Activated CD8-positive, alpha-beta memory T cell treated with anti-CD3 and anti-CD28 coated beads, Interleukin-2, amount 10 ng/mL, durations not matched to agents 7 days and 5 days (primary cell): Measurements from ENCODE around the gene ITPK1. TPM values are rescaled to one million over a fixed set of nuclear protein-coding genes. Genes with fewer than 3 reads are reported as not detected.

Experiments
- ATAC-seq: fragments of 150-1000 bp; cut with Tn5 transposase; one replicate; pipeline ENCODE4 v1.10.0; 2021; ENCODE audit warnings: moderate library complexity
- CTCF ChIA-PET: fragments of 350-600 bp; sonication (Branson Sonifier 250); formaldehyde crosslinking; loops from one replicate; lab custom pipeline; 2021; ENCODE audit warnings: antibody characterized with exemption; lab: Charles Lee
- DNase-seq: peaks from one replicate; pipeline ENCODE4 v3.0.0-alpha.2; 2020
- H3K27ac Mint-ChIP-seq: one replicate; pipeline ENCODE4 v1.8.0; 2021; ENCODE audit warnings: mild to moderate bottlenecking, mixed read lengths
- H3K27me3 Mint-ChIP-seq: one replicate; pipeline ENCODE4 v1.8.0; 2021; ENCODE audit warnings: mixed read lengths
- H3K36me3 Mint-ChIP-seq: one replicate; pipeline ENCODE4 v1.8.0; 2021; ENCODE audit warnings: mild to moderate bottlenecking, mixed read lengths
- H3K4me1 Mint-ChIP-seq: one replicate; pipeline ENCODE4 v1.8.0; 2021; ENCODE audit warnings: mixed read lengths
- H3K4me3 Mint-ChIP-seq: one replicate; pipeline ENCODE4 v1.8.0; 2021; ENCODE audit warnings: mild to moderate bottlenecking, moderate library complexity, mixed read lengths
- H3K9me3 Mint-ChIP-seq: one replicate; pipeline ENCODE4 v1.8.0; 2022; ENCODE audit warnings: low read depth, mixed read lengths
- total RNA-seq, 2 experiments: library from RNA; stranded (reverse); gene quantifications; one replicate each; pipeline ENCODE4 v1.2.3, GENCODE V29; 2021

Gene ITPK1
- total RNA-seq, 2 experiments from 2014 or later: 96.1 to 103 TPM

DNA sequence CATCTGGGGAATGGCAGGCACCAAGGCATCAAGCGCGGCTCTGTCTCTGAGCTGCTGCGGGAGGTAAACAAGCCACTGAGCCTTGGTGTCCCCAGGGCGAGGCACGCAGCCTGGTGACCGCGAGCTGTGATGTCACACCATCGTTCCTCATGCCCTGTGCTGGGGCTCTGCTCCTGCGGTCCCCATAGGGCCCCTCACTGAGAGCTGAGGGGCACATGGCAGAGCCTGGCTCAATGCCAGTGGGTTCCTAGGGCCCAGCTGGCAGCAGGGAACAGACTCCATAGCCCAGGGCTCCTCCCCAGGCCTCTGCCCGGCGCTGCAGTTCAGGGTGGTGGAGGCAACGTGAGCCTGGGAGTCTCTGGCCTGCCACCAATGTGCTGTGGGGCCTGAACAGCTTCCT lies 170.2 kb downstream of the ITPK1 start:
- Mint-ChIP-seq H3K9me3 (no peaks in the 10 kb centered on the region), H3K4me1 (no peaks in the 10 kb centered on the region), H3K27me3 (no peaks in the 10 kb centered on the region), H3K36me3 (peaks cover 2% of the 10 kb centered on the region), H3K4me3 (no peak overlapping the region), H3K27ac (no peak overlapping the region)
- CTCF ChIA-PET: no interaction called here
- no peak for DNase-seq
- no peak for ATAC-seq

DNA sequence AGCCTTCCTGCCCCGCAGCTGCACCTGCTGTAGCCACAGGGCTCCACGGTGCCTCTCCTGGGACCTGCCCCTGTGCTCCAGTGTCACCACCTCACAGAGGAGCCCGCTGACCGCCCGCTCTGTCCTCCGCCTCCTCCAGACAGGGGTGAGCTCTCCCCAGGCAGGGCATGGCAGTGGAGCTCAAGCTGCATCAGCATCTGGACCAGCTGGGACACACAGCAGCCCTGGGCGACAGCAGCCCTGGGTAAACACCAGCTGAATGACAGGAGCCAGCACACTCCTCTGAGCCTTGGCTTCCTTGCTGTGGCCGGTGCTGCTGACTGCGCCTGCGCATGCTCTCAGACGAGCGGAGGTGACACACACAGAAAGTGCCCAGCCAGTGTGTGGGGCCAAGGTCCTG lies 170.7 kb downstream of the ITPK1 start:
- no peak overlapping the region for H3K4me3 Mint-ChIP-seq
- H3K4me1 Mint-ChIP-seq: no peaks in the 10 kb centered on the region
- CTCF ChIA-PET: interaction anchor here (1.8 kb wide), 1 partner anchor 10 kb away, joined by 6 read pairs; no protein-coding TSS in a partner anchor
- DNase-seq (no peak), ATAC-seq (no peak)
- no peak overlapping the region for H3K27ac Mint-ChIP-seq
- no peaks in the 10 kb centered on the region for H3K27me3 Mint-ChIP-seq
- no peaks in the 10 kb centered on the region for H3K9me3 Mint-ChIP-seq
- H3K36me3 Mint-ChIP-seq: peaks cover 1% of the 10 kb centered on the region

DNA sequence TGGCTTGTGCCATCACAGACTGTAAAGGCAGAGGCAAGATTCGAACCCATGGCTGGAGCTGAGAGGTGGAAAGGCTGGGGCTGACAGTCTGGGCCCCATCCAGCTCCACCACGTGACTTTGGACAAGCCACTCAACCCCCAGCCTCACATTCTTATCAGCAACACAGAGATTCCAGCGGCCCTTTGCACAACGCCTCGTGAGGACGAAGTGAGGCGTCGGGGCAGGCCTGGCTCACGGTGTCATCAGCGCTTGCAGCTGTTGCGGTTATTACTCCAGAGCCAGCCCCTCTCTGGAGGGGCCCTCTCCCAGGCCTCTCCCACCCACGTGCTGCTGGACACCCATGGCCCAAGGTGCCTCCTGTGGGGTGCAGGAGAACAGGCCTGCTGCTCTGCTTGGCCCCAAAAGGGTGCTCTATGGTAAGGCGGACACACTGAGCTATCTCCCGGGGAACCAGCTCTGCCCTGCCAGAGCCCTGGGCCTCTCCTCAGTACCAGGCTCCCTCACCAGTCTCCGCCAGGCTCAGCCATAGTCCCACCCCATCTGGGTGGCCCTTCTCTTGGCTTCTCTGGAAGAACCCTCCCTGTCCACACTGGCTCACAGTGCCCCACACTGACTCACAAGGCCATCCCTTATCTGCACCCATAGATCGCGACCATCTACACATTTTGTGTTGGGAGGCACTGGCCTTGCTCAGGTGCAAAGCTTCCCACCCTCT lies 171.7 kb downstream of the ITPK1 start:
- no peaks in the 10 kb centered on the region for H3K4me1 Mint-ChIP-seq
- CTCF ChIA-PET: interaction anchor here (1.8 kb wide), 1 partner anchor 11 kb away, joined by 6 read pairs; no protein-coding TSS in a partner anchor
- H3K4me3 Mint-ChIP-seq: no peak overlapping the region
- no peaks in the 10 kb centered on the region for H3K27me3 Mint-ChIP-seq
- DNase-seq (no peak), ATAC-seq (no peak)
- no peaks in the 10 kb centered on the region for H3K36me3 Mint-ChIP-seq
- no peaks in the 10 kb centered on the region for H3K9me3 Mint-ChIP-seq
- H3K27ac Mint-ChIP-seq: no peak overlapping the region

DNA sequence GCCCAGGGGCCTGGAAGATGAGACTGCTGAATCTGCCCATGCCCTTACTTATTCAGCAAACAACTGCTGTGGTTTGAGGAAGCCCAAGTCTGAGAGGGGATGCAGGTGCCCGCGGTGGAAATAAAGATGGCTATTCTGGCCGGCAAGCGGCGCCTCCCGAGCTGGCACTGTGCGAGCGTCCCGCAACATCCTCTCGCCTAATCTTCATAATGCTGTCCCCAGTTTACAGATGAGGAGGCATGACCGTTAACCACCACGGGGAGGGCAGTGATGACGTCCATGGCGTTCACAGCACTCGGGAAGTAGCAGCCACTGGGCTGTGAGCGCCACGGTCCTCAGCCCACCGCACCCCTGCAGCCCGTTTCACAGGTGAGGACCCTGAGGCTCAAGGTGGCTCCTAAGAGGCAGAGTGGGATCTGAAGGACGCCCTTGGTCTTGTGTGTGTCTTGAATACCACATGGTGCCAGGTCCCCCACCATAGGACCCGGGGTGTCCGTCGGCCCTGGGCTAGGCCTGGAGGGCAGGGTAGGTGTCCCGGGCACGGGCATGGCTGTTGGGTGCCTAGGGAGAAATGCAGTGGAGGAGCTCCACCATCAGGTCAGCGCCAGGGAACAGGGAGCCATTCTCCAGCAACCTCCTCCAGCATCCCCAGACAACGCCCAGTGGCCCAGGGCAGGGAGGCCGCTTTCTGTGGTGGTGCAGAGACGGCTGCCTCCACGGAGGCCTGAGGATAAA lies 172.6 kb downstream of the ITPK1 start:
- Mint-ChIP-seq H3K4me1 (no peaks in the 10 kb centered on the region), H3K4me3 (no peak overlapping the region), H3K9me3 (no peaks in the 10 kb centered on the region), H3K27ac (no peak overlapping the region), H3K36me3 (no peaks in the 10 kb centered on the region), H3K27me3 (no peaks in the 10 kb centered on the region)
- ATAC-seq (no peak), DNase-seq (no peak)
- CTCF ChIA-PET: interaction anchor here (1.8 kb wide), 1 partner anchor 12 kb away, joined by 6 read pairs; no protein-coding TSS in a partner anchor

DNA sequence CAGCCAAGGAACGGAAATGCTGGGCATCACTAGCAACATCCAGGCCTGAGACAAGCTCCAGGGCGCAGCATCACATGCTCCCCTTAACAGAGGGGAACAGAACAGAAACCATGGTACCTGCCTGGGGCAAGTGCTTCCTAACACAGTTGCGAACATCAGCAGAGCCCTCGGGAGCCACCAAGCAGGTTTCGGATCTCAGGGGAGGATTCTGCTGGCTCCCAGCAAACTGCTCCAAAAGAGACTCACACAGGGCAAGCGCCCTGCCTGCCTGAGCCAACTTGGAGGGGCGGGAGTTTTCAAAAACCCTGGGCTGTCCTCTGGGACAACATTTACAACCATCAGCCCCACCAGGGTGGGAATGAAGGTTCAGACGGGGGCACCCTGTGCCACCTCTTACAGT lies 173.1 kb downstream of the ITPK1 start:
- H3K27me3 Mint-ChIP-seq: no peaks in the 10 kb centered on the region
- H3K27ac Mint-ChIP-seq: no peak overlapping the region
- H3K9me3 Mint-ChIP-seq: no peaks in the 10 kb centered on the region
- CTCF ChIA-PET: no interaction called here
- DNase-seq (no peak), ATAC-seq (no peak)
- H3K4me1 Mint-ChIP-seq: no peaks in the 10 kb centered on the region
- H3K4me3 Mint-ChIP-seq: no peak overlapping the region
- H3K36me3 Mint-ChIP-seq: no peaks in the 10 kb centered on the region

DNA sequence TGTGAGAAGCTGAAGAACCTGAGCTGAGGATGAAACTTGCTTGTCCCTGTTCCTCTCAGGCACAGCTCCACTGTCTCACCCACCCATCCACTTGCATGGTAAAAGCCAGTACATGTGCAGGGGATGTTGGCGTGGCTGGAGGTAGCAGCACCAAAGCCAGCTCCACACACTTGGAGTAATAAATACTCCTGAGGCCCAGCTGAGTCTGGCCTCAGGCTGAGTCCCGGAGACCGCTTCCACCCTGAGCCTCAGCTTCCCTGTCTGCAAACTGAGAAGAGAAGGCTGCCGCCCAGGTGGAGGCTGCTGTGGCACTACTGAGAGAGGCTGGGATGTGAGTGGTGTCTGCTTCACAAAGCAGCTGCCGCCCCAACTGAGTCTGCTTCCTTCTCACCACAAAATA lies 173.6 kb downstream of the ITPK1 start:
- CTCF ChIA-PET: no interaction called here
- no peaks in the 10 kb centered on the region for H3K36me3 Mint-ChIP-seq
- no peak overlapping the region for H3K27ac Mint-ChIP-seq
- no peaks in the 10 kb centered on the region for H3K27me3 Mint-ChIP-seq
- no peaks in the 10 kb centered on the region for H3K4me1 Mint-ChIP-seq
- H3K9me3 Mint-ChIP-seq: no peaks in the 10 kb centered on the region
- DNase-seq: no peak
- no peak for ATAC-seq
- H3K4me3 Mint-ChIP-seq: no peak overlapping the region

DNA sequence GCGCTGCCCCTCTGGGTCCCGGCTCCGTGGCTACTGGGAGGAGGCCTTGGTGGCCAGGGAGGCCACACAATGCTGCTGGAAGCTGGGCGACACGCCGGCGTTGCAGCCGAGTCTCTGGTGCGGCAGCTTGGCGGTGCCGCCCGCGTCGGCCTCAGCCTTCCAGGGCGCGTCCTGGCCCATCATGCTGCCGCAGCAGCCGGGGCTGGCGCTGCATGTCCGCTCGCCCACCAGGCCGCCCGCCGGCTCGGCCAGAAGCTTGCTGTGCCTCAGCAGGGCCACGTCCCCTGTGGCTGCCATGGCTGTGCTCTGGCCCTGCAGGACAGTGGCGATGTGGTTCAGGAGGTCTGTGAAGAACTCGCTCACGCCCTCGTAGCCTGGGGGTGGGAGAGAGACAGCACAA lies 174.2 kb downstream of the ITPK1 start:
- Mint-ChIP-seq H3K4me1 (no peaks in the 10 kb centered on the region), H3K27me3 (no peaks in the 10 kb centered on the region), H3K9me3 (no peaks in the 10 kb centered on the region), H3K27ac (no peak overlapping the region), H3K4me3 (no peak overlapping the region), H3K36me3 (no peaks in the 10 kb centered on the region)
- CTCF ChIA-PET: no interaction called here
- ATAC-seq (no peak), DNase-seq (no peak)

DNA sequence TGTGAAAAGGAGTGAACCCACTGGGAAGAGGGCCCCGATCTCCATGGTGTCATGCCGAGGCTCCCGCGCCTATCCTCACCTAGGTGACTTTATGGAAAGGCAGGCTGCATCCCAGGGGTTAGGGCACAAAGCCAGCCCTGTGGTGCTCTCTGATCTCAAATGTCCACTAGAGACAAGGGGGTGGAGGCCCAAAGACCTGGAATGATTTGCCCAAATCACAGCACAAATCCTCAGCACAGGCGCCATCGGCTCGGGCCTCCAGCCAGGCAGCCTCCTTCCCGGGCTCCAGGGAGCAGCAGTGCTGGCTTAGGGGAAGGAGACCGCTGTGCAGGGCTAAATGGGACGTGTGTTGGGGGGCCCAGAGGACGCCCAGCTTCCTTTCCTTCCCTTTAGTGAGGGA lies 175.2 kb downstream of the ITPK1 start:
- Mint-ChIP-seq H3K4me3 (no peak overlapping the region), H3K4me1 (no peaks in the 10 kb centered on the region), H3K27ac (no peak overlapping the region), H3K9me3 (no peaks in the 10 kb centered on the region), H3K27me3 (no peaks in the 10 kb centered on the region), H3K36me3 (no peaks in the 10 kb centered on the region)
- CTCF ChIA-PET: no interaction called here
- DNase-seq (no peak), ATAC-seq (no peak)

DNA sequence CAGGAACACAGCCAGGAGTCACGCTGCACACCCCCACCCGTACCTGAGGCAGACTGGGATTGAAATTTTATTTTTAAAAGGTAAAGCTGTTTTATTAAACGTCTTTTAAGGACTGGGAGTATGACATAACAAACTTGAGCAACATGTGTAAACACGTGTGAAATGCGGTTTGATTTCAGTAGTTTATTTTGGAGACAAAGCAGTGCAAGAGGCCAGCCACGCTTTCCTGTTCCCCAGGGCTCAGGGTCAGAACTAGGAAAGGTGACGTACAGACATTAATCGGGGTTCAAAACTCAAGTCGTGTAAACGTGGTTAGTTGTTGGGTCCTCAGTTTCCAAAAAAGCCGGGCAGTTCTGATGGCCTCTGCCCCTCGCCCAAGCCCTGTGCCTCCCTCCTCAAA lies 176.0 kb downstream of the ITPK1 start:
- DNase-seq (no peak), ATAC-seq (no peak)
- Mint-ChIP-seq H3K9me3 (no peaks in the 10 kb centered on the region), H3K4me3 (no peak overlapping the region), H3K4me1 (no peaks in the 10 kb centered on the region), H3K27me3 (no peaks in the 10 kb centered on the region), H3K36me3 (no peaks in the 10 kb centered on the region), H3K27ac (no peak overlapping the region)
- CTCF ChIA-PET: no interaction called here

DNA sequence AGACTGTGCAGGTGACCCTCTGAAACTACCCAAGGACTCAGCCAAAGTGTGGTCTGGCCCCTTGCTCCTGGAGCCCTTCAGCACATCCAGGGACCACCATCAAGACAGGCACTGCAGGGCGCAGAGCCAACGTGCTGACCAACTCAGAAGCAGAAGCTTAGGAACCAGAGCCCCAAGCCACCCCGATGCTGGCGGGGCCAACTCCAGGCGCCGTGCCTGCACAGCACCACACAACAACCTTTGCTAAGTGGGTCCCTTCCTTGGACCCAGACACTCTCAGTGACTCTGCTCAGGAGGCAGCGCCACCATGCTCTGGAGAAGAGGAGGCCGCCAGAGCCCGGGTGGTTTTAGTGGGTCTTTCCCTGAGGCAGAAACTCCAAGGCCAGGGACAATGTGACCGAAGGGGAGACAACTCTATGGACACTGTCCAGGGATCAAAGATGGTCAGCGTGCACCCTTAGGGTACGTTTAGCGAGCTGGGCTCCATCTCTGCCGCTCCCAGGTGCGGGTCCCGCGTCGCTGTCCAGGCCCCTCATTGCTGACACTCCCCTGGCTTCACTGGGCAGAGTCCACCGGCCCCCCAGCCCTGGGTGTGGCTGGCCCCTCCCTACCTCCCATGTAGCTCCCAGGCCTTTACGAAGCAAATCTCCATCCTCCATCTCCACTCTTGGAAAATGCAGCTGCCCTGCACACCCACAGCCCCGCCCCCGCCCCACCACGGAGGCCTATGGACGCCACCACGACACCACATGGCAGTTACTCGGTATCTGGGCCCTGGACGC lies 176.6 kb downstream of the ITPK1 start:
- Mint-ChIP-seq H3K36me3 (no peaks in the 10 kb centered on the region), H3K27me3 (no peaks in the 10 kb centered on the region), H3K4me1 (no peaks in the 10 kb centered on the region), H3K9me3 (no peaks in the 10 kb centered on the region), H3K4me3 (no peak overlapping the region), H3K27ac (no peak overlapping the region)
- ATAC-seq: no peak
- DNase-seq: no peak
- CTCF ChIA-PET: interaction anchor here (1.0 kb wide), 1 partner anchor 202 kb away, joined by 3 read pairs; no protein-coding TSS in a partner anchor

DNA sequence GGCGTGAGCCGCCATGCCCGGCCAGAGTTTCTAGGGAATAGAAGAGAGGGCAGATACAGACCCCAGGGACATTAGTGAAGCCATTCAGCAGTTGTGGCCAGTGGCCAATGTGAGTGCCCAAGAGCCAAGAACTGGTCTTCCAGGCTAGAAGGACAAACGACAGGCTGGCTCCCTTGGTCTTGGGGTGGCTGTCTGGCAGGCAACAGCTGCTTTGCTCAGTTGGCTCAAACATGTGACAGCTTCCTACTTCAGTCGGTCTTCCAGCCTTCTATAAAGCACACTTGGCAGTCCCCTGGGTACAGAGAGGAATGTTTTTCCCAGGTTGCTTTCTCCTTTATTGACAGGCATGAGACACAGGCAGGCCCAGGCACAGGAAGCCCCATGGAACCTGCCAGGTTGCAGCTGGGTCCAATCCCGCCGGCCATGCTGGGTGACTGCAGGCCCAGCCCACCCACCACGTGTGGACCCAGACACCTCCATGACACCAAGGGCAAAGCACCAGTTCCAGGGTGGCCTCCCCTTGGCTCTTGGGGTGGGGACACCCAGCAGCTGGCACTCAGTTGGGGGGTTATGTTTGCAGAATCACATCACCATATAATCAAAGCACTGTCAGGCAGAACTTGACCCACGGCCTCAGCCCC lies 177.4 kb downstream of the ITPK1 start:
- DNase-seq (no peak), ATAC-seq (no peak)
- Mint-ChIP-seq H3K27ac (no peak overlapping the region), H3K4me3 (no peak overlapping the region), H3K27me3 (no peaks in the 10 kb centered on the region), H3K9me3 (no peaks in the 10 kb centered on the region), H3K4me1 (no peaks in the 10 kb centered on the region), H3K36me3 (no peaks in the 10 kb centered on the region)
- CTCF ChIA-PET: interaction anchor here (1.0 kb wide), 1 partner anchor 202 kb away, joined by 3 read pairs; no protein-coding TSS in a partner anchor

DNA sequence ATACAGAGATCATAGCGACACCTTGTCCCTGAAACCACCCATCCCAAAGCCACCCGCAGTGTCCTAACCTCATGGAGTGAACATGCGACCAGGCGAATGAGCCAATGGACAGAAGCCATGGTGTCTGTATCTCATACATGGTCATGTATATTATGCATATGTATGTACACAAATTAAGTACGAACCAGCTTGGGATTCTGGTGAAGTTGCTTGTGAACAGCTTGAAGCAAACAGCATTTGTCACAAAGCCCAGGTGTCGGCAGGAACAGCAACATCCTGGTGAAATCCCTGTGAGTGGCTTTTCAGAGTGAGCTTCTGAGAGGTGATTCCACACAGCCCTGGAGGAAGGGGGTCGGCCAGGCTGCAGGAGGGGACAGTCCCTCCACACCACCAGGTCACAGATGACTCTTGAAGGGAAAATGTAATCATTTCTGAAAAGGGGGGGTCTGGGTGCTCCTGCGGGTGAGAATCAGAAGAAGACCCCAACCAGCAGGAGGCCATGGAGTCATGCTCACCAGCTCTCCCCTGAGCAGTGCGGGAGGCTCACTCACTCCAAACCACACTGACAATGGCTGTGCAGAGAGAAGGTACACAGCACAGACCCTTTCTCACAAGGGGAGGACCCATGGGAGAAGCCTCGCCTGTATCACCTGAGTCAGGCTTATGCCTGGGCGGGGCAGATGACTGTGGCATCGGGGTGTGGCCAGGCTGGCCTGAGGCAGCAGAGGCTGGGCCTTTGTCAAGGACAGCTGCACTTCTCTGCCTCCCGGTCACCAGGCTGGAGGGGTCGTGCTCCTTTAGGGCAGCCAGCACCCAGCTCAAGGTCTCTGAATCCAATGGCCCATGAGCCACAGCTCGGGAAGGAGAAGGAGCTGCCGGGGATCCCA lies 178.4 kb downstream of the ITPK1 start:
- no peak overlapping the region for H3K27ac Mint-ChIP-seq
- no peaks in the 10 kb centered on the region for H3K36me3 Mint-ChIP-seq
- H3K27me3 Mint-ChIP-seq: no peaks in the 10 kb centered on the region
- H3K9me3 Mint-ChIP-seq: no peaks in the 10 kb centered on the region
- CTCF ChIA-PET: no interaction called here
- H3K4me1 Mint-ChIP-seq: no peaks in the 10 kb centered on the region
- no peak overlapping the region for H3K4me3 Mint-ChIP-seq
- DNase-seq (no peak), ATAC-seq (no peak)
